ENCODE data around the gene STON1.
A peak's percentile ranks its signal among the peaks of the same experiment; 100 is the strongest.
"Not testable (repeated sequence)": the region's sequence is repeated elsewhere in the genome, so short reads cannot be mapped to it uniquely, and the experiment has no call there.

The STON1 gene

GRCh38 chr2:48530033-48530811 is at the start of gene STON1:
STON1 (plus strand) TSS chr2:48530154; CDS start chr2:48580634, 50,480 bp downstream.
- DNase-seq = peak in 21 of 51 donors; percentile 8 to 64 (median 28)

DNA sequence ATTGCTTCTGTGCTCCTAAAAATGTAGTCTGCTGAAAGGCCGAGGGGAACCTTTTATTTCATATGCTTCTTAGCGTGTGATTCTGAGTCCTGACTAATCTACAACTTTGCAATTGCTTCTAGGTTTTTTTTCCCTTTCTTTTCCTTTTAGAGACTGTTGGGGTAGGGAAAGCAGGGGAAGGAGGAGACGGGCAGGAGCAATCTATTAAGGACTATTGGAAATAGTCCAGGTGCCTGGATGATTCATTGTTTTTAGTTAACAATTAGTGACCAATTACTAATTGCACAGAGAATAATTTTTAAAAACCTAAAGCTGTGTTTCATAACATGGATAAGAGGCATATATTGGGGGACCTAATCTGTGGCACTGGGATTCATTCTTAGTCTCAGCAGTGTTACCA is 49.4 kb upstream of the STON1 start:
- DNase-seq = no peak

GRCh38 chr2:48482313-48482712 is 47.6 kb upstream of the STON1 start:
- no peak for DNase-seq

DNA sequence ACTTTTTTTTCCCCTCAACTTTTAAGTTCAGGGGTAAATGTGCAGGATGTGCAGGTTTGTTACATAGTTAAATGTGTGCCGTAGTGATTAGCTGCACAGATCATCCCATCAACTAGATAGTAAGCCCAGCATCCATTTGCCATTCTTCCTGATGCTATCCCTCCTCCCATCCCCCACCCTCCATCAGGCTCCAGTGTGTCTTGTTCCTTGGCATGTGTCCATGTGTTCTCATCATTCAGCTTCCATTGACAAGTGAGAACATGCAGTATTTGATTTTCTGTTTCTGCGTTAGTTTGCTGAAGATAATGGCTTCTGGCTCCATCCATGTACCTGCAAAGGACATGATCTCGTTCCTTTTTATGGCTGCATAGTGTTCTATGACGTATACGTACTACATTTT is 47.2 kb upstream of the STON1 start:
- DNase-seq = peak in 24 of 51 donors; percentile 4 to 77 (median 28)

DNA sequence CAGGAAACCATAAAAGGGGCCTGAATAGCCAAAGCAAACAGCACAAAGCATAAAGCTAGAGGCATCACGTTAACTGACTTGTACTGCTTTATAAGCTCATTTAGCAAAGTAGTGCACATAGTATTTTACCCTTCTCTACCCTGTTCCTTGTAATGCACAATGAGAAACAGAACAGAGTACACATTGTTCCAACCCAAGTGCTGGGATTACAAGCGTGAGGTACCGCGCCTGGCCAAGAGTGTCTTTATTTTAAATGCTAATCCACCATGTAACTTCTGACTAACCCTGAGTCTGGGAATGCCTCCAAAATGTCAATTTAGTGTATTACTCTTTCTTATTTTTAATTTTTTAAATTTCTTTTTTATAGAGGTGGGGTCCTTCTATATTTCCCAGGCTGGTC is 46.4 kb upstream of the STON1 start:
- peak in 2 of 51 donors; percentile 6 to 10 for DNase-seq

- no peak for DNase-seq
These were observed 46.0 kb upstream of the STON1 start for GRCh38 chr2:48483916-48484315.

GRCh38 chr2:48488545-48488944 is 41.4 kb upstream of the STON1 start:
- no peak for DNase-seq

- DNase-seq = no peak
These were observed 33.1 kb upstream of the STON1 start for GRCh38 chr2:48496849-48497248.

- DNase-seq = no peak
These were observed 25.2 kb upstream of the STON1 start for GRCh38 chr2:48504647-48505327.

DNA sequence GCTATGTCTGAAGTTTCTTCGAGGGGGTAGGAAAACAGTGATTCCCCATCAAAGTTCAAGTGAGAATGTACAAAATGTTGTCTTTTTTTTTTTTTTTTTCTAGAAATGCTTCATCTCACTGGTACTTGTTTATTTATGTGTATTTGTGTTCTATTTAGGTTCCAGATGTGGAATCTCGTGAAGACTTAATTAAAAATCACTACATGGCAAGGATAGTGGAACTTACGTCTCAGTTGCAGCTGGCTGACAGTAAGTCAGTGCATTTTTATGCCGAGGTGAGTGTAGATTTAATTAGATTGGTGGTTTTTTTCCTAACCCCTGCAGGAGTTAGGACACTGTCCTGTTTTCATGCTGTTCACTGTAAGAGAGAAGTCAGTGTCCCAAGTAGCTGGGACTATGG is 22.8 kb upstream of the STON1 start:
- no peak for DNase-seq

- no peak for DNase-seq
These were observed 21.4 kb upstream of the STON1 start for GRCh38 chr2:48508461-48509124.

DNA sequence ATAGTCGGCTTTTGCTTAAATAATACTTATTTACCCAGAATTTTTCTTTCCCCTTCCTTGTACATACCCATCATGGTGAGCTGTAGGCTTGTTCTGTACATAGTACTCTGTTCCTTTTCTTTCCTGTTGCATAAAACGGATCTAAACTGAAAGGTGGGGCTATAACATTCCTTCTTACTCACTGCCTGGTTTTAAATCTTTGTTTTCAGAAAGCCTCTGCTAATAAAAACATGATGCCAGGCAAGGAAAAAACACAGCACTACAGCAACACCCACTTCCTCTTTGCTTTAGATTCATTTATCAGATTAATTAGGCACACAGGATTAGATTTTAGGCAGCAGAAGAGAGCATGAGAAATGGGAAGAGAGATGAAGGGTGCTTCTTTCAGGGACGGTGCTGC is 19.6 kb upstream of the STON1 start:
- DNase-seq = no peak

- DNase-seq = no peak
These were observed 18.0 kb upstream of the STON1 start for GRCh38 chr2:48511849-48512470.

- no peak for DNase-seq
These were observed 17.4 kb upstream of the STON1 start for GRCh38 chr2:48512571-48512970.

GRCh38 chr2:48514348-48515003 is 15.5 kb upstream of the STON1 start:
- DNase-seq = no peak

GRCh38 chr2:48515513-48515985 is 14.4 kb upstream of the STON1 start:
- no peak for DNase-seq

DNA sequence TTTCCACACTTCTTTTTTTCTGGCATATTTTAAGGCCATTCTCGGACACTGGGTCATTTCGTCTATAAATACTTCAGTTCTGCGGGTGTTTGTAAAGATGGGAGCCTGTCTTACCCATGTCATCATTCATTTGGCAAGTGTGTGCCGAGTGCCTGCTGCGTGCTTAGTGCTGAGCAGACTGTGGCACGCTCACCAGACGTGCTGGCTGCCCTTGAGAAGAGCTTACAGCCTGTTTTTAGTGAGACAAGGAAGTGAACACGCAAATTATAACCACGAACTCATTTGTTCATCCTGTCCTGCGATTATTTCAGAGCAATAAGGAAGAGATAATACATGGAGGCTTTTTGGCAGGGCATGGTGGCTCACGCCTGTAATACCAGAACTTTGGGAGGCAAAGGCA is 10.4 kb upstream of the STON1 start:
- DNase-seq = peak in 1 of 51 donors; percentile 50

- not testable (repeated sequence) for DNase-seq
These were observed 5.2 kb upstream of the STON1 start for GRCh38 chr2:48524756-48525155.

- no peak for DNase-seq
These were observed 4.5 kb upstream of the STON1 start for GRCh38 chr2:48525269-48525943.

DNA sequence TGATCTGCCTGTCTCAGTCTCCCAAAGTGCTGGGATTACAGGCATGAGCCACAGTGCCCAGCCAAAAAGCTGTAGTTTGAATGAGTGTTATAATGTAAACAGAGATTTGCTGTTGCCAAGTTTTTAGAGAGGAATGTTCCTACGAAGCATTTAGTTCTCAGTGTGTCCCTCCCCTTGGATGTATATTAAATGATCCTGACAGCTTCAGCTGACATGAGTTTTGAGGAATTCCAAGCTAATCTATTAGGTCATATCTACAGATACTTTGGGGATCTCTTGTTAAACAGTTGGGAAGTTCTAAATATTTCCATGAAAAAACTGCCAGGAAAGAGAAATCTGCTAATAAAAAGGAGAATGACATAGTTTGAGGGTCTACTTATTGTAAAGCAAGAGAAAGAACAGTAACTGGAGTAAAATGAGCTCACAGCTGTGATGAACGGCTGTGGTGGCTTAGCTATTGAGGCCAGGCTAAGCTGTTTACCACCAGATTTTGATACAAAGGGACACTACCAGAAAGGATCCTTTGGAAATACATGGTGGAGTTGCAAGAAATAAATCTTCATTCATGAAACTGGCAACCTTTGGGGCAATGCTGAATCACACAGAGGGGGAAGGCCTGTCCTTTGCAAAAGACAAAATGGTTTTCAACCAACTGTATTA is 2.6 kb upstream of the STON1 start:
- DNase-seq = no peak
